Activated naive CD8-positive, alpha-beta T cell treated with anti-CD3 and anti-CD28 coated beads, Interleukin-2, amount 10 ng/mL, durations not matched to agents 7 days and 5 days (primary cell): ENCODE measurements around the gene FBXO5. TPM values are rescaled to one million over a fixed set of nuclear protein-coding genes. Genes with fewer than 3 reads are reported as not detected.

Experiments
- ATAC-seq: fragments of 150-1000 bp; cut with Tn5 transposase; one replicate; pipeline ENCODE4 v1.10.0; 2021; ENCODE audit warnings: low read depth, moderate library complexity
- POLR2A ChIA-PET: fragments of 350-600 bp; sonication (Branson Sonifier 250); formaldehyde crosslinking; loops from one replicate; lab custom pipeline; 2021; ENCODE audit warnings: antibody characterized with exemption; lab: Charles Lee
- DNase-seq: peaks from one replicate; pipeline ENCODE4 v3.0.0; 2021
- H3K27ac Mint-ChIP-seq: one replicate; pipeline ENCODE4 v1.8.0; 2022; ENCODE audit warnings: mild to moderate bottlenecking, mixed read lengths
- H3K27me3 Mint-ChIP-seq: one replicate; pipeline ENCODE4 v1.8.0; 2022; ENCODE audit warnings: mild to moderate bottlenecking, moderate library complexity, mixed read lengths
- H3K36me3 Mint-ChIP-seq: one replicate; pipeline ENCODE4 v1.8.0; 2021; ENCODE audit warnings: mild to moderate bottlenecking, mixed read lengths
- H3K4me1 Mint-ChIP-seq: one replicate; pipeline ENCODE4 v1.8.0; 2021; ENCODE audit warnings: mixed read lengths
- H3K4me3 Mint-ChIP-seq: one replicate; pipeline ENCODE4 v1.8.0; 2022; ENCODE audit warnings: mild to moderate bottlenecking, moderate library complexity, mixed read lengths
- H3K9me3 Mint-ChIP-seq: one replicate; pipeline ENCODE4 v1.8.0; 2021; ENCODE audit warnings: mixed read lengths
- total RNA-seq, 2 experiments: library from RNA; stranded (reverse); gene quantifications; one replicate each; pipeline ENCODE4 v1.2.3, GENCODE V29; 2021

The FBXO5 gene
- total RNA-seq, 2 experiments from 2014 or later = 47.1 to 50.8 TPM

- Mint-ChIP-seq H3K27ac (no peak overlapping the region), H3K27me3 (peaks cover 24% of the 10 kb centered on the region), H3K36me3 (no peaks in the 10 kb centered on the region), H3K4me1 (no peaks in the 10 kb centered on the region), H3K9me3 (no peaks in the 10 kb centered on the region), H3K4me3 (no peak overlapping the region)
- POLR2A ChIA-PET = no interaction called here
- ATAC-seq (no peak), DNase-seq (no peak)
Measured at GRCh38 chr6:152957796-152958195, 25.0 kb downstream of the FBXO5 start.

GRCh38 chr6:152954443-152954842, 28.4 kb downstream of the FBXO5 start:
- no peaks in the 10 kb centered on the region for H3K4me1 Mint-ChIP-seq
- peaks cover 8% of the 10 kb centered on the region for H3K27me3 Mint-ChIP-seq
- no peaks in the 10 kb centered on the region for H3K36me3 Mint-ChIP-seq
- H3K27ac Mint-ChIP-seq = no peak overlapping the region
- H3K4me3 Mint-ChIP-seq = no peak overlapping the region
- no peaks in the 10 kb centered on the region for H3K9me3 Mint-ChIP-seq
- ATAC-seq (no peak), DNase-seq (no peak)
- POLR2A ChIA-PET = no interaction called here

- Mint-ChIP-seq H3K27me3 (peaks cover 3% of the 10 kb centered on the region), H3K36me3 (no peaks in the 10 kb centered on the region), H3K27ac (no peak overlapping the region), H3K4me3 (no peak overlapping the region), H3K4me1 (peaks cover 2% of the 10 kb centered on the region), H3K9me3 (no peaks in the 10 kb centered on the region)
- POLR2A ChIA-PET = no interaction called here
- ATAC-seq (no peak), DNase-seq (no peak)
Measured at GRCh38 chr6:152952866-152953509, 29.9 kb downstream of the FBXO5 start.

- Mint-ChIP-seq H3K4me1 (peaks cover 2% of the 10 kb centered on the region), H3K9me3 (no peaks in the 10 kb centered on the region), H3K27ac (no peak overlapping the region), H3K27me3 (peaks cover 3% of the 10 kb centered on the region), H3K36me3 (no peaks in the 10 kb centered on the region), H3K4me3 (no peak overlapping the region)
- no peak for ATAC-seq
- DNase-seq = no peak
- POLR2A ChIA-PET = no interaction called here
Measured at GRCh38 chr6:152952045-152952444, 30.8 kb downstream of the FBXO5 start.

GRCh38 chr6:152950240-152950639, 32.6 kb downstream of the FBXO5 start:
- Mint-ChIP-seq H3K36me3 (no peaks in the 10 kb centered on the region), H3K4me3 (no peak overlapping the region), H3K9me3 (no peaks in the 10 kb centered on the region), H3K4me1 (peaks cover 2% of the 10 kb centered on the region), H3K27me3 (peaks cover 5% of the 10 kb centered on the region), H3K27ac (no peak overlapping the region)
- POLR2A ChIA-PET = no interaction called here
- no peak for ATAC-seq
- DNase-seq = no peak

- Mint-ChIP-seq H3K36me3 (no peaks in the 10 kb centered on the region), H3K4me1 (peaks cover 2% of the 10 kb centered on the region), H3K27me3 (peaks cover 8% of the 10 kb centered on the region), H3K9me3 (no peaks in the 10 kb centered on the region), H3K27ac (no peak overlapping the region), H3K4me3 (no peak overlapping the region)
- POLR2A ChIA-PET = no interaction called here
- no peak for DNase-seq
- peak; percentile 52 for ATAC-seq
Measured at GRCh38 chr6:152948150-152948768, 34.6 kb downstream of the FBXO5 start.

- Mint-ChIP-seq H3K4me1 (peaks cover 2% of the 10 kb centered on the region), H3K36me3 (no peaks in the 10 kb centered on the region), H3K27ac (no peak overlapping the region), H3K27me3 (peaks cover 10% of the 10 kb centered on the region), H3K4me3 (no peak overlapping the region), H3K9me3 (no peaks in the 10 kb centered on the region)
- DNase-seq = no peak
- no peak for ATAC-seq
- POLR2A ChIA-PET = no interaction called here
Measured at GRCh38 chr6:152946995-152947394, 35.8 kb downstream of the FBXO5 start.

- POLR2A ChIA-PET = no interaction called here
Measured at GRCh38 chr6:152946484-152946883, 36.4 kb downstream of the FBXO5 start.

GRCh38 chr6:152943260-152943897, 39.5 kb downstream of the FBXO5 start:
- peaks cover 15% of the 10 kb centered on the region for H3K27me3 Mint-ChIP-seq

More at GRCh38 chr6:152946484-152946883, 36.4 kb downstream of the FBXO5 start:
- Mint-ChIP-seq H3K27me3 (peaks cover 11% of the 10 kb centered on the region), H3K9me3 (no peaks in the 10 kb centered on the region), H3K4me1 (peaks cover 2% of the 10 kb centered on the region), H3K4me3 (no peak overlapping the region), H3K36me3 (no peaks in the 10 kb centered on the region), H3K27ac (no peak overlapping the region)
- DNase-seq (no peak), ATAC-seq (no peak)

GRCh38 chr6:152942319-152942869, 40.4 kb downstream of the FBXO5 start:
- Mint-ChIP-seq H3K27me3 (peaks cover 15% of the 10 kb centered on the region), H3K9me3 (no peaks in the 10 kb centered on the region), H3K27ac (no peak overlapping the region), H3K4me3 (no peak overlapping the region), H3K4me1 (no peaks in the 10 kb centered on the region), H3K36me3 (no peaks in the 10 kb centered on the region)
- ATAC-seq (no peak), DNase-seq (no peak)
- POLR2A ChIA-PET = no interaction called here

More at GRCh38 chr6:152943260-152943897, 39.5 kb downstream of the FBXO5 start:
- DNase-seq = no peak
- no peak for ATAC-seq
- no peaks in the 10 kb centered on the region for H3K36me3 Mint-ChIP-seq
- no peak overlapping the region for H3K27ac Mint-ChIP-seq
- H3K4me3 Mint-ChIP-seq = no peak overlapping the region
- H3K4me1 Mint-ChIP-seq = peaks cover 2% of the 10 kb centered on the region
- H3K9me3 Mint-ChIP-seq = no peaks in the 10 kb centered on the region
- POLR2A ChIA-PET = no interaction called here

- Mint-ChIP-seq H3K9me3 (no peaks in the 10 kb centered on the region), H3K27ac (no peak overlapping the region), H3K4me3 (no peak overlapping the region), H3K36me3 (no peaks in the 10 kb centered on the region), H3K27me3 (peaks cover 13% of the 10 kb centered on the region), H3K4me1 (no peaks in the 10 kb centered on the region)
- no peak for ATAC-seq
- no peak for DNase-seq
- POLR2A ChIA-PET = no interaction called here
Measured at GRCh38 chr6:152941746-152942145, 41.1 kb downstream of the FBXO5 start.

GRCh38 chr6:152932865-152933264, 50.0 kb downstream of the FBXO5 start:
- DNase-seq (no peak), ATAC-seq (no peak)
- no peaks in the 10 kb centered on the region for H3K9me3 Mint-ChIP-seq
- no peaks in the 10 kb centered on the region for H3K36me3 Mint-ChIP-seq
- H3K27me3 Mint-ChIP-seq = peaks cover 3% of the 10 kb centered on the region
- POLR2A ChIA-PET = no interaction called here
- H3K27ac Mint-ChIP-seq = no peak overlapping the region
- H3K4me3 Mint-ChIP-seq = no peak overlapping the region
- no peaks in the 10 kb centered on the region for H3K4me1 Mint-ChIP-seq

- H3K4me3 Mint-ChIP-seq = no peak overlapping the region
- peaks cover 8% of the 10 kb centered on the region for H3K27me3 Mint-ChIP-seq
- H3K4me1 Mint-ChIP-seq = no peaks in the 10 kb centered on the region
- H3K9me3 Mint-ChIP-seq = no peaks in the 10 kb centered on the region
- no peak for ATAC-seq
- DNase-seq = no peak
- POLR2A ChIA-PET = no interaction called here
- H3K36me3 Mint-ChIP-seq = no peaks in the 10 kb centered on the region
- no peak overlapping the region for H3K27ac Mint-ChIP-seq
Measured at GRCh38 chr6:152922706-152923105, 60.1 kb downstream of the FBXO5 start.
